GM12892 (cell line): ENCODE measurements around the gene GSTM2.

Source experiments
- DNase-seq: peaks from one replicate; pipeline ENCODE4 v3.0.0; 2011; ENCODE audit not compliant: insufficient read length
- FAIRE-seq: peaks from 2 replicates; lab custom pipeline; 2011; peaks lifted over from hg19 to GRCh38; lab: Jason Lieb, UNC
- POLR2A ChIP-seq: IDR thresholded peaks from 2 replicates; pipeline ENCODE4 v1.6.1; 2011; ENCODE audit warnings: low read depth, low read length, control low read depth
- POLR2AphosphoS5 ChIP-seq: IDR thresholded peaks from 2 replicates; pipeline ENCODE4 v1.6.1; 2011; ENCODE audit warnings: low read depth, low read length, control low read depth
- TAF1 ChIP-seq: IDR thresholded peaks from 2 replicates; pipeline ENCODE4 v1.6.1; 2011; ENCODE audit warnings: low read depth, mild to moderate bottlenecking, control low read depth, low read length, borderline replicate concordance

GSTM2 gene

DNA sequence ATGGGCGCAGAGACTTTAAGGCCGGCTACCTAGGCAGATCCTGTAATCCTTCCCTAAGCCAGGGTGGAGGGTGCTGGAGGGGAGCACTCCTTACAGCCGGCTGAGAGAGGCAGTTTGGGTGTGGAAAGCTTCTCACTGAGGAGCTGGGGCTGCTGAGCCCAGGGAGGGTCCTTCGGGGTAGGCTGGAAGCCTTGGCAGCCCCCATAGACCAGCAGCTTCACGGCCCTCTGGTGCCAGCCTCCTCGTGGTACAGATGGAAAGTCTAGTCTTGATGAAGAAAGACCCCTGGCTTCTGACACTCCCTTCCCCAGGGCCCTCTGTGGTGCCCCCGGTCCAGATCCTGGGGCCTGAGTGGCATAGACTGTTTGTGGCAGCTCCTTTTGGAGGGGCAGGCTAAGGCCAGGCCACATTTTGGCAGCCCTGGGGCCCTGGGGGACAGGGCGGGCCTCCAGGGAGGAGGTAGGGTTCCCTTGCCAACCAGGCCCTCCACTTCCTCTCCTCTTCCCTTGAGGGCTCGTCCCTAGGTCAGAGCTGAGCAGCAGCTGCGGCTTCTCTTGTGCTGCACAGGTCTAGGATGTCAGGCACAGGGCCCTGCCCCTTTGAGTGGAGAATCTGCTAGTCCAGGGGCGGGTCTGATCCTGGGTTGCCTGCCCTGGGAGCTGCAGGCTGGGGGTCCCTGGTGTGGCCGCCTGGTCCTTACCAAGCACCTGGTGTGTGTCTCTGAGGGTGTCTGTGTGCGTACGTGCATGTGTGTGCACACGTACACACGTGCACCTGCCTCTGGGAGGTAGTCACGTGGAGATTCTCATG, 43.5 kb upstream of the GSTM2 start:
- FAIRE-seq, result no peak
- DNase-seq, result no peak
- no peak for TF ChIP-seq POLR2A
- TF ChIP-seq POLR2AphosphoS5, result no peak
- TF ChIP-seq TAF1, result no peak

DNA sequence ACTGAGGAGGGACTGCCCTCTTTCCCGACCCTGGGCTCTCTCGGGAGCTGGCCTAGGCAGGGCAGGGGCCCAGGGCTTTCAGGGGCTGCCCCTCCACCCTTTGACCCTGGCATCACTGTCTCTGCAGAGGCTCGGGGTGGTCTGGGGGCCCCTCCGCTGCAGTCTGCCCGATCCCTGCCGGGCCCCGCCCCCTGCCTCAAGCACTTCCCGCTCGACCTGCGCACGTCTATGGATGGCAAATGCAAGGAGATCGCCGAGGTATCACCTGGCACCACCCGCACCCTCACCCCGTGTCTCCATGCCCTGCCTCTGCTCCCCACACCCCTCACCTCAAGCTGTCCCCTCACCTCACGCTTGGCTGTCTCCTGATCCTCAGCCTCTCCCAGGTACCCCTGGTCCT, 42.7 kb upstream of the GSTM2 start:
- TF ChIP-seq TAF1, result no peak
- no peak for TF ChIP-seq POLR2A
- no peak for TF ChIP-seq POLR2AphosphoS5
- DNase-seq (no peak), FAIRE-seq (no peak)

DNA sequence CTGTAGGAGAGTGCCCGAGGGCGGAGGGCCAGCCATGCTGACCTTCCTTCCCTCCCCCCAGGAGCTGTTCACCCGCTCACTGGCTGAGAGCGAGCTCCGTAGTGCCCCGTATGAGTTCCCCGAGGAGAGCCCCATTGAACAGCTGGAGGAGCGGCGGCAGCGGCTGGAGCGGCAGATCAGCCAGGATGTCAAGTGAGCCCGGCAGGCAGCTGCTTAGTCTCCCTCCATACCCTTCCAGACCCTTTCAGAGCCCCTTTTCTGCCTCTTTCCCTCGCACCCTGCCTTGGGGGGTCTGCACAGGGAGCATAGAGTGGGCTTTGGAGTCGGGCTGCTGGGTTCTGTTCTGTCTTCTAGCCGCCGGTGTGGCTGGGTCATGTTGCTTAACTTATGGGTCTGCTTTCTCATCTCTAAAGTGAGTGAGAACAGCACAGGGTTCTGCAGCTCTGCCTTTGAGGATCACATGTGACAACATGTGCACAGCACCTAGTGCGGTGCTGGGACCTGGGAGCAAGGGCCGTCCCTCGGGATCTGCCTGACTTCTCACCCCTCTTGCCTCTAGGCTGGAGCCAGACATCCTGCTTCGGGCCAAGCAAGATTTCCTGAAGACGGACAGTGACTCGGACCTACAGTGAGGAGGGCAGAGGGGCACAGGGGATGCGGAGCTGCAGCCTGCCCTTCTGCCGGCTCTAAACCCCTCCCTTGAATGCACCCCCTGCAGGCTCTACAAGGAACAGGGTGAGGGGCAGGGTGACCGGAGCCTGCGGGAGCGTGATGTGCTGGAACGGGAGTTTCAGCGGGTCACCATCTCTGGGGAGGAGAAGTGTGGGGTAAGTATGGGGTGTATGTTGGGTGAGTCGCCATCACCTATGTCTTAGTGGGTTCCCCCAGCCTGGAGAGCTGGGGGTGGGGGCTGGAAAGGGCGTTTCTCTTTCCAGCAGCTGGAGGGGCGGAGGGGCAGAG, 42.0 kb upstream of the GSTM2 start:
- no peak for FAIRE-seq
- no peak for TF ChIP-seq POLR2AphosphoS5
- no peak for TF ChIP-seq TAF1
- no peak for TF ChIP-seq POLR2A
- no peak for DNase-seq

DNA sequence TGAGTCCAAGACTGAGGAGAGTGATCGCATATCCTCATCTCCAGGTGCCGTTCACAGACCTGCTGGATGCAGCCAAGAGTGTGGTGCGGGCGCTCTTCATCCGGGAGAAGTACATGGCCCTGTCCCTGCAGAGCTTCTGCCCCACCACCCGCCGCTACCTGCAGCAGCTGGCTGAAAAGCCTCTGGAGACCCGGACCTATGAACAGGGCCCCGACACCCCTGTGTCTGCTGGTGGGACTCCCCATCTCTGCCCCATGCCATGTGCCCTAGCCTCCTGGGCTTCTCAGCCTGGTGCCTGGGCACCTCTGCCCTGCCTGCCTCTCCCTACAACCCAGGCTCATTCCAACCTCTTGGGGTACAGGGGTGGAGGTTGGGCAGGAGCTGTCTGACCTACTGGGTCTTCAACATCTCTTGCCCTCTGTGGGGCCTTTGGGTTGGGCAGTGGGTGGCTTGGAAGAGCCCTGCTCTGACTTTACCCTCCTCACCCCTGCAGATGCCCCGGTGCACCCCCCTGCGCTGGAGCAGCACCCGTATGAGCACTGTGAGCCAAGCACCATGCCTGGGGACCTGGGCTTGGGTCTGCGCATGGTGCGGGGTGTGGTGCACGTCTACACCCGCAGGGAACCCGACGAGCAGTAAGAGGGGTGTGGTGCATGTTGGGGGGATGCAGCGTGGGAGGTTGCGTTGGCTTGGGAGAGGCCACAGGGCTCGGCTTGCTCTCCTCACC, 41.0 kb upstream of the GSTM2 start:
- TF ChIP-seq TAF1 (no peak), POLR2AphosphoS5 (no peak), POLR2A (no peak)
- DNase-seq, result no peak
- no peak for FAIRE-seq

DNA sequence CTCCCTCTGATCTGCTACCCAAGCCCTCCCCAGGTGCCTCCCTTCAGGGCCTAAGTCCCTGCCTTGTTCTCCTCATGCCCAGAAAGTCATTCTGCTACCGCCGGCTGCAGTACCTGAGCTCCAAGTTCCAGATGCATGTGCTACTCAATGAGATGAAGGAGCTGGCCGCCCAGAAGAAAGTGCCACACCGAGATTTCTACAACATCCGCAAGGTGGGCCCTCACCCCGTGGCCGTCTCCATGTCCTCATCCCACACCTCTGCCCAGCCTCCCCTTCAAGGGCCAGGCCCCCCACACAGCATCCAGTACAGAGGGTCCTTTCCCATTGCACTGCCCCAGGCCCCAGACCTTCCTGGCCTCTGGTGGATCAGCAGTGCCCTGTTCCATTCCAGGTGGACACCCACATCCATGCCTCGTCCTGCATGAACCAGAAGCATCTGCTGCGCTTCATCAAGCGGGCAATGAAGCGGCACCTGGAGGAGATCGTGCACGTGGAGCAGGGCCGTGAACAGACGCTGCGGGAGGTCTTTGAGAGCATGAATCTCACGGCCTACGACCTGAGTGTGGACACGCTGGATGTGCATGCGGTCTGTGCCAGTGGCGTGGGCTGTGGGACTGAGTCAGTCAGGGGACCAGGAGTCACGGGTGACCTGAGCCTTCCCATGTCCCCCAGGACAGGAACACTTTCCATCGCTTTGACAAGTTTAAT, 40.0 kb upstream of the GSTM2 start:
- TF ChIP-seq TAF1, result no peak
- no peak for DNase-seq
- no peak for FAIRE-seq

DNA sequence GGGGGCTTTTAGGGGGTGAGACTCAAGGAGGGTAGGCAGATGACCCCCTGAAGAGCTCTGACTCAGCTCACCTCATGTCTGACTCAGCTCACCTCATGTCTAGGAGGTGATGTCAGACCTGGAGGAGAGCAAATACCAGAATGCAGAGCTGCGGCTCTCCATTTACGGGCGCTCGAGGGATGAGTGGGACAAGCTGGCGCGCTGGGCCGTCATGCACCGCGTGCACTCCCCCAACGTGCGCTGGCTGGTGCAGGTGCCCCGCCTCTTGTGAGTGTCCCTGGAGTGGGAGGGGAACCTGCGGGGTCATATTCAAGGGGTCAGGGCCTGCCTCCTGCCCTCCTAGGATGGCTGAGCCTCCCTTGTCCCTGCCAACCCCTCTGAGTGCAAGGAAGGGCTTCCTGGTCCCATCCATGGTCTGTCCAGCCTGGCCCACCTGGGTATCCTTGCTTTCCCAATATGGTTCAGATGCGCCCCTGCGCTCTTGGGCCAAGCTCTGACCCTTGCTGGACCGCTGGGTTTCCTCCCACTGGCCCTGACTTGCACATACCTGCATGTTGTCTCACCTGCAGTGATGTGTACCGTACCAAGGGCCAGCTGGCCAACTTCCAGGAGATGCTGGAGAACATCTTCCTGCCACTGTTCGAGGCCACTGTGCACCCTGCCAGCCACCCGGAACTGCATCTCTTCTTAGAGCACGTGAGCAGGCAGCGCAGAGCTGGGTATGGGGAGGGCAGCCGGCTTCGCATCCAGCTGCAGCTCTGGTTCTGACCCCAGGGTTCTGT, 39.1 kb upstream of the GSTM2 start:
- FAIRE-seq (no peak), DNase-seq (no peak)

DNA sequence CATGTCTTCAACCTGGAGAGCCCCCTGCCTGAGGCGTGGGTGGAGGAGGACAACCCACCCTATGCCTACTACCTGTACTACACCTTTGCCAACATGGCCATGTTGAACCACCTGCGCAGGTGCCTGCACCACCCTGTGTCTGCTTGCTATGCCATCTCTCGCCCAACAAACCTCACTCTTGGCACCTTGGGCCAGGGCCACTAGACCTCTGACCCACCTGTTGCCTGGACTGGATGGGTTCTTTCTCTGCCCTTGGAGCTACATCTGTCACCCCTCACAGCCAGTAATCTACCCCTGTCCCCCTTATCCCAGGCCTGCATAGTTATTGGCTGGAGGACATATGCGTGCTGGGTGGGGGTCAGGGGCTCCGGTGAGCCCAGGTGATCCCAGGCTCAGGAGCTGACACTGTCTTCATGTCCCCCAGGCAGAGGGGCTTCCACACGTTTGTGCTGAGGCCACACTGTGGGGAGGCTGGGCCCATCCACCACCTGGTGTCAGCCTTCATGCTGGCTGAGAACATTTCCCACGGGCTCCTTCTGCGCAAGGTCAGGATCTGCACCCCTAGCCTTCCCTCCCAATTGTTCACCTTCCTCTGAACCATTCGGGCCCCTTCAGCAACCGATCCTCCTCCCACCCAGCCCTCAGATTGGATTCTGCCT, 38.4 kb upstream of the GSTM2 start:
- no peak for TF ChIP-seq POLR2AphosphoS5
- no peak for TF ChIP-seq POLR2A
- no peak for TF ChIP-seq TAF1
- DNase-seq, result no peak
- FAIRE-seq, result no peak

More for the DNA sequence above, 39.1 kb upstream of the GSTM2 start:
- TF ChIP-seq TAF1, result no peak
- no peak for TF ChIP-seq POLR2A
- no peak for TF ChIP-seq POLR2AphosphoS5

DNA sequence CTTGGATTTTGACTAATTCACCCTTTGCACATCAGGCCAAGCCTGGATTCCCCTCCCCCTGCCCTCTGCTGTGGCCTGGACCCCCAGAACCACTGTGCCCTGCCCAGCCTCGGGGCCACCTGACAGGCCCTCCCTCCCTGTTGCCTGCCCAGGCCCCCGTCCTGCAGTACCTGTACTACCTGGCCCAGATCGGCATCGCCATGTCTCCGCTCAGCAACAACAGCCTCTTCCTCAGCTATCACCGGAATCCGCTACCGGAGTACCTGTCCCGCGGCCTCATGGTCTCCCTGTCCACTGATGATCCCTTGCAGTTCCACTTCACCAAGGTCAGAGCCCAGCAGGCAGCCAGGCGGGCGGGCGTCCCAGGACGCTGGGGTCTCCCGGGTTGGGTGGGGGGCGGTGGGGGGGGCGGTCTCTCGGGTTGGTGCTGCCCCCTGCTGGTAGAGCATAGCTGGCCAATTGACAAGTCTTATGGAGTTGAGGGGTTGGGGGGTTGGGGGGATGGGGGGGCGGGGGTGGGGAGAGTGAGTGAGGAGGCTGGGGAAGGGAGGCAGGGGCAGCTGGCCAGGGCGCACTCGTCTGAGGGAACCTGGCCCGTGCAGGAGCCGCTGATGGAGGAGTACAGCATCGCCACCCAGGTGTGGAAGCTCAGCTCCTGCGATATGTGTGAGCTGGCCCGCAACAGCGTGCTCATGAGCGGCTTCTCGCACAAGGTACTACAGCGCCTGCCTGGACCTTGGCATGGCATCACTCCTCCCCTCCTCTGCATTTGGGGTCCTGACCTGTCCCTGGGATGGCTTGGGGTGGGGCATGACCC, 37.6 kb upstream of the GSTM2 start:
- no peak for DNase-seq
- no peak for FAIRE-seq

DNA sequence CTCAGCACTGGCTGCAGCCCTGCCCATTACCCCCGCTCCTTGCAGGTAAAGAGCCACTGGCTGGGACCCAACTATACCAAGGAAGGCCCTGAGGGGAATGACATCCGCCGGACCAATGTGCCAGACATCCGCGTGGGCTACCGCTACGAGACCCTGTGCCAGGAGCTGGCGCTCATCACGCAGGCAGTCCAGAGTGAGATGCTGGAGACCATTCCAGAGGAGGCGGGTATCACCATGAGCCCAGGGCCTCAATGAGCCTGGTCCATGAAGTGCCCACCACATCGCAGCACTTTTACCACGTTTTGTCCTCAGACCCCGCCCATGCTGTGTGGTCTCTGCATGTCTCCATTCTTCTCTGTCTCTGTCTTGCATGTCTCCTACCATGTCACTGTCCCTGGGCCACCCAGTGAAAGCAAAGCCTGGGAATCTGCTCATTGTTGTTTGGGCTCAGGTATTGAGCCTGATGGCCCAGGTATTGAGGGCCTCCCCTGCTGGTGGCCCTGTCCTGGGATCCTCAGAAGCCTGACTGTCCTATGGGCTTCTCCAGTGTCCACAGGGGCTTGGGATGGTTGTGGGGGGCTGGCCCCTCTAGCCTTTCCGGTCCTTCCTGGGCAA, 36.9 kb upstream of the GSTM2 start:
- no peak for TF ChIP-seq POLR2A
- no peak for TF ChIP-seq TAF1
- no peak for TF ChIP-seq POLR2AphosphoS5

More for the DNA sequence above, 37.6 kb upstream of the GSTM2 start:
- no peak for TF ChIP-seq TAF1
- no peak for TF ChIP-seq POLR2AphosphoS5
- TF ChIP-seq POLR2A, result no peak

More for the DNA sequence above, 36.9 kb upstream of the GSTM2 start:
- FAIRE-seq (no peak), DNase-seq (no peak)
